PC-3 (cell line): ENCODE data around the gene CEBPE. TPM values are rescaled to one million over a fixed set of nuclear protein-coding genes. Genes with fewer than 3 reads are reported as not detected.
A peak's percentile ranks its signal among the peaks of the same experiment; 100 is the strongest.

Source experiments
- ATAC-seq: fragments of 200-7000 bp; cut with Tn5 transposase; 2 replicates; pipeline ENCODE4 v1.9.1; 2020; ENCODE audit warnings: mild to moderate bottlenecking, moderate library complexity
- BruUV-seq: library from RNA; stranded (reverse); fragments of 400-500 nt; replicated peaks from 2 replicates; lab custom pipeline; 2021; lab: Mats Ljungman, UMichigan
- CTCF ChIA-PET: fragments of 300-600 bp; sonication (Branson Sonifier 250); formaldehyde crosslinking; loops from one replicate; lab custom pipeline; 2022; ENCODE audit warnings: antibody characterized with exemption; lab: Charles Lee
- POLR2A ChIA-PET: fragments of 300-600 bp; sonication (Branson Sonifier 250); formaldehyde crosslinking; loops from one replicate; lab custom pipeline; 2022; ENCODE audit warnings: antibody characterized with exemption; ENCODE audit not compliant: unreplicated experiment; lab: Charles Lee
- DNase-seq: peaks from one replicate; pipeline ENCODE4 v3.0.0-alpha.2; 2015
- H2AFZ ChIP-seq: fragments of 300-600 bp; sonication (generic); 2 replicates; pipeline ENCODE4 v1.6.0; 2016; ENCODE audit warnings: antibody characterized with exemption, low read length
- H3F3A ChIP-seq: fragments of 300-600 bp; sonication (generic); one replicate; pipeline ENCODE4 v1.6.0; 2017; ENCODE audit warnings: antibody characterized with exemption, low read length, control low read depth, mild to moderate bottlenecking; ENCODE audit not compliant: unreplicated experiment
- H3K27ac ChIP-seq: fragments of 300-600 bp; sonication (generic); 2 replicates; pipeline ENCODE4 v1.5.1; 2016; ENCODE audit warnings: mild to moderate bottlenecking, low read length
- H3K27me3 ChIP-seq: fragments of 300-600 bp; sonication (generic); 2 replicates; pipeline ENCODE4 v1.6.1; 2016; ENCODE audit warnings: low read length, mixed read lengths
- H3K36me3 ChIP-seq: fragments of 300-600 bp; sonication (generic); 2 replicates; pipeline ENCODE4 v1.6.1; 2016; ENCODE audit warnings: low read depth, mixed run types, low read length, mixed read lengths
- H3K4me1 ChIP-seq: fragments of 300-600 bp; sonication (generic); 2 replicates; pipeline ENCODE4 v1.5.1; 2016; ENCODE audit warnings: low read length; ENCODE audit not compliant: insufficient read depth
- H3K4me2 ChIP-seq: fragments of 300-600 bp; sonication (generic); 2 replicates; pipeline ENCODE4 v1.6.0; 2016; ENCODE audit warnings: low read length
- H3K4me3 ChIP-seq: fragments of 300-600 bp; sonication (generic); 2 replicates; pipeline ENCODE4 v1.5.1; 2016; ENCODE audit warnings: mild to moderate bottlenecking, low read length, mixed read lengths
- H3K79me2 ChIP-seq: fragments of 300-600 bp; sonication (generic); 2 replicates; pipeline ENCODE4 v1.6.1; 2017; ENCODE audit warnings: low read length, mixed read lengths
- H3K9ac ChIP-seq: fragments of 300-600 bp; sonication (generic); 2 replicates; pipeline ENCODE4 v1.6.0; 2016; ENCODE audit warnings: mild to moderate bottlenecking, low read length
- H3K9me2 ChIP-seq: fragments of 300-600 bp; sonication (generic); replicated peaks from 2 replicates; pipeline ENCODE4 v1.6.1; 2016; ENCODE audit warnings: mixed run types, low read length, mixed read lengths
- H3K9me3 ChIP-seq: fragments of 300-600 bp; sonication (generic); 2 replicates; pipeline ENCODE4 v1.6.1; 2016; ENCODE audit warnings: low read length, mixed read lengths
- H4K20me1 ChIP-seq: fragments of 300-600 bp; sonication (generic); 2 replicates; pipeline ENCODE4 v1.6.1; 2016; ENCODE audit warnings: low read length, mixed read lengths
- CTCF ChIP-seq: fragments of 300-600 bp; sonication (generic); conservative IDR thresholded peaks from 2 replicates; pipeline ENCODE4 v1.5.1; 2017; ENCODE audit warnings: antibody characterized with exemption, low read depth, mild to moderate bottlenecking, low read length
- EZH2 ChIP-seq: fragments of 300-600 bp; sonication (generic); IDR thresholded peaks from one replicate; pipeline ENCODE4 v1.6.1; 2017; ENCODE audit warnings: antibody characterized with exemption, mild to moderate bottlenecking, low read length; ENCODE audit not compliant: unreplicated experiment
- EZH2phosphoT487 ChIP-seq: fragments of 300-600 bp; sonication (generic); IDR thresholded peaks from 2 replicates; pipeline ENCODE4 v1.6.1; 2018; ENCODE audit warnings: mild to moderate bottlenecking, antibody characterized with exemption, low read length, borderline replicate concordance
- intact Hi-C: fragments of 100-400 bp; cut with micrococcal nuclease; formaldehyde crosslinking; loops from 2 replicates; pipeline ENCODE4 v1.9.0; 2023
- total RNA-seq: library from RNA; depleted of rRNA; stranded (reverse); fragments of >200 nt; gene quantifications from 2 replicates; pipeline ENCODE4 v1.2.3, GENCODE V29; 2014

The CEBPE gene
- total RNA-seq, 1 experiment from 2014 or later, result not detected

DNA sequence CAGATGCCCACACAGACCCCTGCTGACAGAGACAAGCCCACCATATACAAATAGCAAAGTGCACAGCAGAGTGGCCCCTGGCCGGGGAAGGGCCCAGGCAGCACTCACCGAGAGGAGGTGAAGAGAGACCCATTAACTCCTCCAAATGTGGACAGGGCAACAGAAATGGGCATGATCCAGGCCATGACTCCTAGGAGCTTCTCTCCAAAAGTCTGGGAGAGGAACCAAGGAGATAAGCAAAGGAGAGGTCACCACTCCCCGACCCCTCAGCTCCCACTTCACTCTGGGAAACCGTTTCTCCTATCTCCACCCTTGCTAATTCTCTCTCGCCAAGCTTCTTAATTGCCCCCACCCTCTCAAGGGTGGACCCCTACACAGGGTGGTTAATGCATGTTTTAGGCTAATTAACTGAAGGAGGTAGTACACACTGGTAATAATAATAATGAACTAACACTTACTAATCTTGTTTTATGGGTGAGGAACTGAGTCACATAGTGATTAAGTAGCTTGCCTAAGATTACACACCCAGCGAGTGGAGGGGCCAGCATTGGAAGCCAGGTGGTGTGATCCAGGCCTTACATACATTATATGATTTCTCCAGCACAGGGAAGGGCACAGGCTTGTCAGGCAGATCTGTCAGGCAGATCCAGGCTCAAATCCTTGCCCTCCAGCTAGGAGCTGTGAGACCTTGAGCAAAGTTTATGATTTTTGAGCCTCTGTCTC is 18.9 kb upstream of the CEBPE start:
- no peak overlapping the region for H3K4me2 ChIP-seq
- H4K20me1 ChIP-seq, result no peaks in the 10 kb centered on the region
- BruUV-seq, result no TSS peak
- H2AFZ ChIP-seq, result no peak overlapping the region
- peak; percentile 54 for ATAC-seq
- H3K4me1 ChIP-seq, result peaks cover 8% of the 10 kb centered on the region; the same call in 1 of the 2 replicates
- H3K9me2 ChIP-seq, result no peaks in the 10 kb centered on the region
- ChIA-PET CTCF (interaction anchor here (0.5 kb wide), 1 partner anchor 321 kb away, joined by 4 read pairs; no protein-coding TSS in a partner anchor), POLR2A (no interaction called here)
- H3K27ac ChIP-seq, result no peak overlapping the region
- H3K9me3 ChIP-seq, result no peaks in the 10 kb centered on the region
- no peaks in the 10 kb centered on the region for H3K36me3 ChIP-seq
- no peaks in the 10 kb centered on the region for H3F3A ChIP-seq
- TF ChIP-seq CTCF (no peak), EZH2 (no peak), EZH2phosphoT487 (no peak)
- no peak for DNase-seq
- H3K4me3 ChIP-seq, result no peak overlapping the region
- H3K9ac ChIP-seq, result no peak overlapping the region
- no peaks in the 10 kb centered on the region for H3K27me3 ChIP-seq
- H3K79me2 ChIP-seq, result no peaks in the 10 kb centered on the region
- intact Hi-C loops, result no loop called here

DNA sequence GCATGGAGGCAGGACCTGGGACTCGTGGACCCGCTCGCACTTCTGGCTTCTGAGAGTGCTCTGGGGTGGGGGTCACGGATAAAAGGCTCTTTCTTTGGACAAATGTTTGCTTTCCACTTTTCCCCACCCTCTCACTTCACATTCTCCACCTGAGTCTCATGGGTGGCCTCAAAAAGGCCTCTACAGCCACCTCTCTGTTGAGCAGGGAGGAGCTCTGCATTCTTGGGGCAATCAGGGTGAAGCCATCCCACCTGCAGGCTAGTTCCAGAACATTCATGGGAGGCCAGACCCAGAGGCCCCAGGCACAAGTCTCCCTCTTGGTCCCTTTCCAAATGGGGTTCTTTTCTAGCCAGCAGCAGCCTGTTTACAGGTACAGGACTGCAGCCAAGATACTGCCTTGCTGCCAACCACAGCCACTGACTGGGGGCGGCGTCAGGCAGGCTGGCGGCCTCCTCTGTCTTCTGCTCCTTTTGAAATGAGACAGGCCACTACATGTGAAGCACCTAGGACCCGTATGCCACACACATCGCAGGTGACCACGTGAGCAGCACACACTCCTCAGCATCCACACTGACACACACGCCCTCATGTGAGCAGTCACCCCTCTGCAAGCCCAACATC is 18.2 kb upstream of the CEBPE start:
- Histone ChIP-seq H3K9ac (no peak overlapping the region), H3K9me2 (no peaks in the 10 kb centered on the region), H3K9me3 (no peaks in the 10 kb centered on the region), H3K27me3 (no peaks in the 10 kb centered on the region), H4K20me1 (no peaks in the 10 kb centered on the region), H3K4me1 (peaks cover 8% of the 10 kb centered on the region; the same call in 1 of the 2 replicates), H3K4me2 (no peak overlapping the region), H3K79me2 (no peaks in the 10 kb centered on the region), H3K4me3 (no peak overlapping the region), H3K36me3 (no peaks in the 10 kb centered on the region), H2AFZ (no peak overlapping the region), H3K27ac (no peak overlapping the region), H3F3A (no peaks in the 10 kb centered on the region)
- ChIA-PET POLR2A (no interaction called here), CTCF (no interaction called here)
- DNase-seq, result no peak
- TF ChIP-seq EZH2phosphoT487 (no peak), EZH2 (no peak), CTCF (no peak)
- BruUV-seq, result no TSS peak
- intact Hi-C loops, result no loop called here
- ATAC-seq, result peak; percentile 44
